Astrocyte (in vitro differentiated cells and primary cell): ENCODE data around the gene GET4.

Experiments
- EZH2 ChIP-seq: IDR thresholded peaks from 2 replicates; pipeline ENCODE4 v1.6.1; 2012; ENCODE audit warnings: mild to moderate bottlenecking, low read length, inconsistent platforms; ENCODE audit not compliant: insufficient read depth
- TF ChIP-seq, protein P1 (sequence below): IDR thresholded peaks from 2 replicates; pipeline ENCODE4 v1.5.1; 2011; ENCODE audit warnings: low read depth, mild to moderate bottlenecking, inconsistent platforms, low read length, moderate library complexity; ENCODE audit not compliant: insufficient read depth

DNA sequence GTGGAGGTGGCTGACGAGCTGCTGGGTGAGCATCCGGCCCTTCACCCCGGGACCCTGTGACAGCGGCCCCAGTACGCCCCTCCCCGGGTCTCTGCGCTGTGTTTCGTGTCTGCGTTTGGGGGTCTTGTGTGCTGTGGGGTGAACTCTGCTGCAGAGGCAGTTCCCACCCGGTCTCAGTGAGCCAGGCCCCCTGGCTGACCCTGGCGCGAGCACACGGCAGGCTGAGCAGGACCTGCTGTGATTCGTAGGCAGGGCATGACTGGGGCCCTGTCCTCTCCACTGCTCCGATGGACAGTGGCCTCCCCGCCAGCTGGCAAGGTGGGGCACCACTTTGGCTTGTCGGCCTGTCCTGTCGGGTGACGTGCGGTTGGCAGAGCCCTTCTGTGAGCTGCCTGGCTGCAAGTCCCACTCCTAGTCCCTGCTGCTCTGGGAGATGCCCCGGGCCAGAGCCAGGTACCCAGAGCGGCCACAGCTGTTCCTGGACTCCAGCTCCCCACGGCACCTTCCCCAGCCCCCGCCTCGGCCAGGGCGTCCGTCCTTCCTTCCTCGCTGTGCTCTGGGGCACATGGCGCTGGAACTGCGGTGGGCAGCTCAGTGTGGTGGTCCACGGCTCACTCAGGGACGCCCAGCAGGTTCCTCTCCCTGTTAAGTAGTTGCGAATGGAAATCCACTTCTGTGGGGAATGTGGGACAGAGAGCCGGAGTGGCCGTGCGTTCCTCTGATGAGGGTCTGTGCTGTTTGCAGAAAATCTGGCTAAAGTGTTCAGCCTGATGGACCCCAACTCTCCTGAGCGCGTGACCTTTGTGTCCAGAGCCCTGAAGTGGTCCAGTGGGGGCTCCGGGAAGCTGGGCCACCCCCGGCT lies 10.5 kb downstream of the GET4 start:
- TF ChIP-seq, protein P1, sequence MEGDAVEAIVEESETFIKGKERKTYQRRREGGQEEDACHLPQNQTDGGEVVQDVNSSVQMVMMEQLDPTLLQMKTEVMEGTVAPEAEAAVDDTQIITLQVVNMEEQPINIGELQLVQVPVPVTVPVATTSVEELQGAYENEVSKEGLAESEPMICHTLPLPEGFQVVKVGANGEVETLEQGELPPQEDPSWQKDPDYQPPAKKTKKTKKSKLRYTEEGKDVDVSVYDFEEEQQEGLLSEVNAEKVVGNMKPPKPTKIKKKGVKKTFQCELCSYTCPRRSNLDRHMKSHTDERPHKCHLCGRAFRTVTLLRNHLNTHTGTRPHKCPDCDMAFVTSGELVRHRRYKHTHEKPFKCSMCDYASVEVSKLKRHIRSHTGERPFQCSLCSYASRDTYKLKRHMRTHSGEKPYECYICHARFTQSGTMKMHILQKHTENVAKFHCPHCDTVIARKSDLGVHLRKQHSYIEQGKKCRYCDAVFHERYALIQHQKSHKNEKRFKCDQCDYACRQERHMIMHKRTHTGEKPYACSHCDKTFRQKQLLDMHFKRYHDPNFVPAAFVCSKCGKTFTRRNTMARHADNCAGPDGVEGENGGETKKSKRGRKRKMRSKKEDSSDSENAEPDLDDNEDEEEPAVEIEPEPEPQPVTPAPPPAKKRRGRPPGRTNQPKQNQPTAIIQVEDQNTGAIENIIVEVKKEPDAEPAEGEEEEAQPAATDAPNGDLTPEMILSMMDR: no peak
- no peak for TF ChIP-seq EZH2
